ENCODE results near the gene CAMK4.

CAMK4 gene

DNA sequence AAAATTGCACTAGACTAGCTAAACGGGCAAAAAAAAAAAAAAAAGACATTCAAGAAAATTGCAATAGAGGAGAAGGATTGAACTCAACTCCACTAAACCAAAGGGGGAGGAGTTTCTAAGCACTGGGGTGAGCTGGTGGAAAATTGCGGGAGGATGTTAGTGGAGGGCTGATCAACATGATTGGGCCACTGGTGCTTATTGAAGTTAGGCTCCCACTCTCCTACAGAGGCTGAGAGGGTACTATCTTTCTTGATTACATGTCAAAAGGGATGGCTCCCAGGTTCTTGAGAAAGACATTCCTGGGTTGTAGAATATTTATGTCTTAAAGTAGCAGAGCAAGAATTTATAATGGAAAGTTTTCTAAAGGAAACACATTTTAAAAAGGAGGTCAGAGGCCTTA lies 38.0 kb downstream of the CAMK4 start:
- H3K9me3 ChIP-seq (ENCODE audit: control insufficient read depth, insufficient read depth, low read depth, low read length) = no peaks in the 10 kb centered on the region
- H3K27ac ChIP-seq (ENCODE audit: extremely low read depth, low read depth, low read length) = no peak overlapping the region
- no peaks in the 10 kb centered on the region; the same call in 1 of the 2 replicates for H3K4me1 ChIP-seq (ENCODE audit: control insufficient read depth, insufficient read depth, low read length)
- ChIA-PET CTCF (no interaction called here), POLR2A (no interaction called here)
- TF ChIP-seq KLF17 (tag by site-specific recombination; IDR thresholded peaks at IDR 0.05) = no peak
- TF ChIP-seq ZNF670 (tag by site-specific recombination; IDR thresholded peaks at IDR 0.05; ENCODE audit: low read depth) = no peak
- no peak for TF ChIP-seq SP2 (tag by site-specific recombination; IDR thresholded peaks at IDR 0.05)
- no peak for TF ChIP-seq OVOL3 (tag by site-specific recombination; IDR thresholded peaks at IDR 0.05)
- no peak for TF ChIP-seq PRDM1 (tag by site-specific recombination; IDR thresholded peaks at IDR 0.05)
- no peak for TF ChIP-seq ZNF214 (tag by site-specific recombination; IDR thresholded peaks at IDR 0.05; ENCODE audit: borderline replicate concordance)
- TF ChIP-seq SP7 (tag by site-specific recombination; IDR thresholded peaks at IDR 0.05) = no peak
- TF ChIP-seq, protein P1, sequence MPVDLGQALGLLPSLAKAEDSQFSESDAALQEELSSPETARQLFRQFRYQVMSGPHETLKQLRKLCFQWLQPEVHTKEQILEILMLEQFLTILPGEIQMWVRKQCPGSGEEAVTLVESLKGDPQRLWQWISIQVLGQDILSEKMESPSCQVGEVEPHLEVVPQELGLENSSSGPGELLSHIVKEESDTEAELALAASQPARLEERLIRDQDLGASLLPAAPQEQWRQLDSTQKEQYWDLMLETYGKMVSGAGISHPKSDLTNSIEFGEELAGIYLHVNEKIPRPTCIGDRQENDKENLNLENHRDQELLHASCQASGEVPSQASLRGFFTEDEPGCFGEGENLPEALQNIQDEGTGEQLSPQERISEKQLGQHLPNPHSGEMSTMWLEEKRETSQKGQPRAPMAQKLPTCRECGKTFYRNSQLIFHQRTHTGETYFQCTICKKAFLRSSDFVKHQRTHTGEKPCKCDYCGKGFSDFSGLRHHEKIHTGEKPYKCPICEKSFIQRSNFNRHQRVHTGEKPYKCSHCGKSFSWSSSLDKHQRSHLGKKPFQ (tag by site-specific recombination; IDR thresholded peaks at IDR 0.05) = no peak
- no peak for TF ChIP-seq ZNF169 (tag by site-specific recombination; IDR thresholded peaks at IDR 0.05)
- TF ChIP-seq ZNF324 (tag by site-specific recombination; IDR thresholded peaks at IDR 0.05) = no peak
- TF ChIP-seq ZNF132 (tag by site-specific recombination; IDR thresholded peaks at IDR 0.05; ENCODE audit: borderline replicate concordance) = no peak
- no peak for TF ChIP-seq PRDM2 (tag by site-specific recombination; IDR thresholded peaks at IDR 0.05; ENCODE audit: borderline replicate concordance)
- no peak for TF ChIP-seq ZNF354C (tag by site-specific recombination; IDR thresholded peaks at IDR 0.05; ENCODE audit: borderline replicate concordance, low read depth)
- TF ChIP-seq ZNF596 (tag by site-specific recombination; IDR thresholded peaks at IDR 0.05) = no peak
- TF ChIP-seq ZNF426 (tag by site-specific recombination; IDR thresholded peaks at IDR 0.05) = no peak
- TF ChIP-seq BCL11B (tag by site-specific recombination; IDR thresholded peaks at IDR 0.05; ENCODE audit: low read depth) = no peak
- H3K36me3 ChIP-seq (ENCODE audit: control insufficient read depth in 2 of 2, insufficient read depth in 1 of 2, low read length in 2 of 2) = no peaks in the 10 kb centered on the region
- no peak overlapping the region for H3K4me3 ChIP-seq (ENCODE audit: low read depth, low read length)

GRCh38 chr5:111262815-111263214 lies 38.6 kb downstream of the CAMK4 start:
- POLR2A ChIA-PET = no interaction called here
- H3K36me3 ChIP-seq (ENCODE audit: control insufficient read depth in 2 of 2, insufficient read depth in 1 of 2, low read length in 2 of 2) = no peaks in the 10 kb centered on the region
- TF ChIP-seq KLF16 (tag by site-specific recombination; IDR thresholded peaks at IDR 0.05) (no peak), ZNF37A (tag by site-specific recombination; IDR thresholded peaks at IDR 0.05) (no peak), SP7 (tag by site-specific recombination; IDR thresholded peaks at IDR 0.05) (no peak), FEZF1 (tag by site-specific recombination; IDR thresholded peaks at IDR 0.05) (no peak), PATZ1 (tag by site-specific recombination; IDR thresholded peaks at IDR 0.05) (no peak), ZNF394 (tag by site-specific recombination; IDR thresholded peaks at IDR 0.05; ENCODE audit: borderline replicate concordance) (no peak), ZNF214 (tag by site-specific recombination; IDR thresholded peaks at IDR 0.05; ENCODE audit: borderline replicate concordance) (no peak)
- H3K9me3 ChIP-seq (ENCODE audit: control insufficient read depth, insufficient read depth, low read depth, low read length) = no peaks in the 10 kb centered on the region
- no peaks in the 10 kb centered on the region; the same call in 1 of the 2 replicates for H3K4me1 ChIP-seq (ENCODE audit: control insufficient read depth, insufficient read depth, low read length)
- CTCF ChIA-PET = no interaction called here
- H3K4me3 ChIP-seq (ENCODE audit: low read depth, low read length) = no peak overlapping the region
- H3K27ac ChIP-seq (ENCODE audit: extremely low read depth, low read depth, low read length) = no peak overlapping the region

Measured in HEK293 (cell line).